ENCODE measurements around the gene S100PBP.
"Not testable (repeated sequence)": the region's sequence is repeated elsewhere in the genome, so short reads cannot be mapped to it uniquely, and the experiment has no call there.

S100PBP gene

DNA sequence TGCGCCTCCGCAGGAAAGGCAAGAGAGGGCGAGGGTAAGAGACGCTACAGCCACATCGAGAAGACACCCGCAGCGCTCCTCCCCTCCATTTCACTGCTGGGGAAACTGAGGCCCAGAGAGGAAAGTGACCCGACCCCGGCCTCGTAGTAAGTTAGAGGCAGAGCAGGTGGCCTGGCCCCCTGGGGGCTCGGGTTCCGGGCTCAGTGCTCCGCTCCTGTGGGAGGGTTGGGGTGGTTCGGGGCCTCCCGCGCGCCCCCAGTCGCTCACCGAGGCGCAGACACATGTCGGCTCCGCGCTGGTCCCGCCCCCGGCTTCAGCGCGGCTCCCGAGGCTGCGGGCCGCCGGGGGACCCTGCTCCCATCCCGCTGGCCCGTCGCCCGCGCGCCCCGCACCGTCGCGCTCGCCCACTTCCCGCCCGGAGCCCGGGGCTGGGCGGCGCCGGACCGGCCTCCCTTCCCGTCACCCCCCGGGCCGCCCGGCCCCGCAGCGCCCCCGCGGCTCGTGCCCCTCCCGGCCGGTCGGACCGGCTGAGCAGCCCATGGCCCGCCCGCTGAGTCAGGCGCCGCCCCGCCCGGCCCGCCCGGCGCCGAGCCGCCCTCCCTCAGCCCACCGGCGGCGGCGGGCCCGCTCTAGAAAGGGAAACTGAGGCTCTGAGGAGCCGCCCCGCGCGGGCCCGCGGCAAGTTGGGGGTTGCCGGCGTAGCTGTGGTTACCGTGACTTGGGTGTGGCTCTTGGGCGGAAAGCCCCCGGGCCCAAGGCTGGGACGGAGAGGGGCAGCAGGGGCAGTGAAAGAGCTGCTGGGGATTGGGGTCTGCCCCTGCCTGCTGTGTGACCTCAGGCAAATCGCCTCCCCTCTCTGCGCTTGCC, 83.7 kb downstream of the S100PBP start, which contains the start of gene TMEM54:
TMEM54 (minus strand) TSS at position 434 of the 867 bp plus-strand sequence; CDS start at position 283, 151 bp downstream.
- DNase-seq (ENCODE audit: low read depth) = no peak

DNA sequence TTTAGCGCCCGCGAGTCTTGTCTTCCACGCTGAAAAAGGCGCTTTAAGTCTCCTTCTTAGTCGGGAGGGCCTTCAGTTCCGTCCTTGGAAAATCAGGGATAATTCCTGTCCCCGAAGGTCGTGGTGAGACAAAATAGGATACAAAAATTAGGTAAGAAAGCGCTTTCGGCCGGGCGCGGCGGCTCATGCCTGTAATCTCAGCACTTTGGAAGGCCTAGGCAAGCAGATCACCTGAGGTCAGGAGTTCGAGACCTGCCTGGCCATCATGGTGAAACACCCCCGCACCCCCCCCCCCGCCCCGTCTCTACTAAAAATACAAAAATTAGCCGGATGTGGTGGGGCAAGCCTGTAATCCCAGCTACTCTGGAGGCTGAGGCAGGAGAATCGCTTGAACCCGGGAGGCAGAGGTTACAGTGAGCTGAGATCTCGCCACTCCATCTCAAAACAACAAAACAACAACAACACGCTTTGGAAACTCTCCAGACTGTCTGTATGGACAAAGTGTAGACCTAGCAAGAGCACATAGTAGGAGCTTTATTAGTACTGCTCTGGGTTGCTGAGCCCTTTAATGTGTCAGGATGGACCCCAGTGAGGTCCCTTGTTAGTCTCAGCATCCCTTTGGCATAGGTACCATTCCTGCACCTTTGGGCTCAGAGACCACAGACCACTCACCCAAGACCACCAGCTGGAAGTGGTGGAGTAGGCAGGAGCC, 84.5 kb downstream of the S100PBP start:
- DNase-seq (ENCODE audit: low read depth) = no peak

GRCh38 chr1:32902535-32902920, 85.1 kb downstream of the S100PBP start:
- DNase-seq (ENCODE audit: low read depth) = no peak

GRCh38 chr1:32903991-32904785, 86.7 kb downstream of the S100PBP start:
- no peak for DNase-seq (ENCODE audit: low read depth)

- no peak for DNase-seq (ENCODE audit: low read depth)
Observed at GRCh38 chr1:32904797-32905196, 87.3 kb downstream of the S100PBP start.

- not testable (repeated sequence) for DNase-seq (ENCODE audit: low read depth)
Observed at GRCh38 chr1:32905588-32905987, 88.1 kb downstream of the S100PBP start.

GRCh38 chr1:32906654-32907053, 89.2 kb downstream of the S100PBP start:
- DNase-seq (ENCODE audit: low read depth) = no peak

DNA sequence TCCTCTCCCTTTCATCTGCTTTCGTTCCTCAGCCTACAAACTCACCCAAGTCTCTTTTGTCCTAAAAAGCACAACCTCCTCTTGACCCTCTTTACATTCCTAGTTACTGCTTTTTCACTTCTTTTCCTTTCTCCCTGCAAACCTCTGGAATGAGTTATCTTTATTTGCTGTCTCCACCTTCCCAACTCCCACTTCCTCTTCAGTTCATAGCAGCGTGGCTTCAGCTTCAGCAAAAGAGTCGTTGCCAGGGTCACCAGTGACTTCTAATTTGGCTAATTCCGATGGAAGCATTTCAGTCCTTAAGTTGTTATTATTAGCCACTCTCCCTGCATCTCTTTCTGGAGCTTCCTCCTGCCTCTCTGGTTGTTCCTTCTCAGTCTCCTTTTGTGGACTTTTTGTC, 90.0 kb downstream of the S100PBP start:
- no peak for DNase-seq (ENCODE audit: low read depth)

Measured in activated gamma-delta T cell treated with anti-CD3 and anti-CD28 coated beads, Interleukin-2, amount 50 U/mL, for 16 hours (primary cell).